OCI-LY3 (cell line): ENCODE data around the gene PDYN.

ENCODE experiments used
- H2AFZ ChIP-seq: fragments of 200-600, 300-600 bp; shearing (Covaris generic); 2 replicates; pipeline ENCODE4 v1.6.0; 2014; ENCODE audit warnings: antibody characterized with exemption, low read depth, low read length
- H3K27ac ChIP-seq: fragments of 200-600, 300-600 bp; sonication (generic); 2 replicates; pipeline ENCODE4 v1.5.1; 2014; ENCODE audit warnings: mild to moderate bottlenecking, low read length, moderate library complexity, mixed read lengths
- H3K27me3 ChIP-seq: fragments of 200-600, 300-600 bp; sonication (generic); 2 replicates; pipeline ENCODE4 v1.6.1; 2014; ENCODE audit warnings: low read depth, low read length, mixed read lengths
- H3K36me3 ChIP-seq: fragments of 200-600, 300-600 bp; sonication (generic); replicated peaks from 2 replicates; pipeline ENCODE3; 2014; ENCODE audit warnings: low read depth, low read length, mixed read lengths
- H3K4me1 ChIP-seq: fragments of 300-600, 200-600 bp; sonication (generic); 2 replicates; pipeline ENCODE4 v1.6.1; 2014; ENCODE audit warnings: low read length, mixed read lengths
- H3K4me2 ChIP-seq: fragments of 200-600, 300-600 bp; sonication (generic); 2 replicates; pipeline ENCODE4 v1.6.1; 2014; ENCODE audit warnings: low read length, mixed read lengths
- H3K4me3 ChIP-seq: fragments of 300-600, 200-600 bp; sonication (generic); 2 replicates; pipeline ENCODE4 v1.5.1; 2014; ENCODE audit warnings: antibody characterized with exemption, mild to moderate bottlenecking, low read length, moderate library complexity
- H3K79me2 ChIP-seq: fragments of 300-600, 200-600 bp; shearing (Covaris generic); 2 replicates; pipeline ENCODE4 v1.6.1; 2014; ENCODE audit warnings: mild to moderate bottlenecking, low read length, mixed read lengths
- H3K9ac ChIP-seq: fragments of 300-600, 200-600 bp; shearing (Covaris generic); 2 replicates; pipeline ENCODE4 v1.6.0; 2014; ENCODE audit warnings: mild to moderate bottlenecking, low read length, moderate library complexity
- H3K9me3 ChIP-seq: fragments of 200-600, 300-600 bp; shearing (Covaris generic); 2 replicates; pipeline ENCODE4 v1.6.1; 2014; ENCODE audit warnings: low read length, mixed read lengths; ENCODE audit not compliant: insufficient read depth
- H4K20me1 ChIP-seq: fragments of 200-600, 300-600 bp; sonication (generic); 2 replicates; pipeline ENCODE4 v1.6.1; 2016; ENCODE audit warnings: low read length, mixed read lengths; ENCODE audit not compliant: insufficient read depth
- EZH2phosphoT487 ChIP-seq: fragments of 200-600 bp; shearing (Covaris generic); IDR thresholded peaks from 2 replicates; pipeline ENCODE4 v1.6.1; 2018; ENCODE audit warnings: antibody characterized with exemption, mixed run types, low read depth
- TF ChIP-seq, protein P1 (sequence below): fragments of 200-600, 300-600 bp; sonication (generic); IDR thresholded peaks from 2 replicates; pipeline ENCODE4 v1.5.1; 2014; ENCODE audit warnings: antibody characterized with exemption, low read length, low read depth

Gene PDYN

DNA sequence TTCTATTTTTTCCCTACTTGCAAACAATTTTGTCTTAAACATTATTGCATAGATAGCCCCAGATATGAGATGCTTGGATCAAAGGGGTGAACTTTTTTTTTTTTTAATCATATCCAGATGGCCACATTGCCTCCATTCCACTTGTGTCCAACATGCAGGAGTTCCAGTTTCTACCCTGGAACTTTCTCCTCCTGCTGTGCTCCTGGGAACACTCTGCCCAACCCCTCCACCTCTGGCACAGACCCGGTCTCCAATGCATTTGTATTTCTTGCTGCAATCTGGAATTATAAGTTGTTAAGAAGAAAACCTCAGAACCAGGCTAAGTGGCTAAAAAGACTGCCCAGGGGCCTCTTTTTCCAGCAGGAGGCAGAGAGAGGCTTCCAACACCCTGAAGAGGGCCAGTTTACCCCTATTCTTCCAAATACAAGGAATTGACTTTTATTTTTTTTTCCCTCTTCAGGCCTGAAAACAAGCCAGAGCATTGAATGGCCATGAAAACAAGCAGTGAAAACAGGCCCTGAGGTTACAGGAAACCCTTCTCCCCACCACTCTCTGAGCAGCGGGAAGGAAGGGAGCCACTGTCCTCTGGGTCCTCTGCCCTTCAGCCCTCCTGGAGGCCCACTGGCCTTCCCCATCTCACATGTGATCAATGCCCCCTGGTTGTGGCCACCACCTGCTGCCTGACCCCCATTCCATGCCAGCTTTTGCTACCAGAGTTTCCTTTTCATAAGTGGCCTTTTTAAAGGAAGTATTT, 44.3 kb downstream of the PDYN start:
- H3K9me3 ChIP-seq, result no peaks in the 10 kb centered on the region
- TF ChIP-seq, protein P1, sequence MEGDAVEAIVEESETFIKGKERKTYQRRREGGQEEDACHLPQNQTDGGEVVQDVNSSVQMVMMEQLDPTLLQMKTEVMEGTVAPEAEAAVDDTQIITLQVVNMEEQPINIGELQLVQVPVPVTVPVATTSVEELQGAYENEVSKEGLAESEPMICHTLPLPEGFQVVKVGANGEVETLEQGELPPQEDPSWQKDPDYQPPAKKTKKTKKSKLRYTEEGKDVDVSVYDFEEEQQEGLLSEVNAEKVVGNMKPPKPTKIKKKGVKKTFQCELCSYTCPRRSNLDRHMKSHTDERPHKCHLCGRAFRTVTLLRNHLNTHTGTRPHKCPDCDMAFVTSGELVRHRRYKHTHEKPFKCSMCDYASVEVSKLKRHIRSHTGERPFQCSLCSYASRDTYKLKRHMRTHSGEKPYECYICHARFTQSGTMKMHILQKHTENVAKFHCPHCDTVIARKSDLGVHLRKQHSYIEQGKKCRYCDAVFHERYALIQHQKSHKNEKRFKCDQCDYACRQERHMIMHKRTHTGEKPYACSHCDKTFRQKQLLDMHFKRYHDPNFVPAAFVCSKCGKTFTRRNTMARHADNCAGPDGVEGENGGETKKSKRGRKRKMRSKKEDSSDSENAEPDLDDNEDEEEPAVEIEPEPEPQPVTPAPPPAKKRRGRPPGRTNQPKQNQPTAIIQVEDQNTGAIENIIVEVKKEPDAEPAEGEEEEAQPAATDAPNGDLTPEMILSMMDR, result no peak
- no peak for TF ChIP-seq EZH2phosphoT487
- H3K4me1 ChIP-seq, result peaks cover 15% of the 10 kb centered on the region
- H3K79me2 ChIP-seq, result no peaks in the 10 kb centered on the region
- no peaks in the 10 kb centered on the region for H3K36me3 ChIP-seq
- no peak overlapping the region for H3K9ac ChIP-seq
- peaks cover 10% of the 10 kb centered on the region; the same call in 1 of the 2 replicates for H3K27me3 ChIP-seq
- no peak overlapping the region for H3K4me2 ChIP-seq
- 0 out of 2 replicates have a peak overlapping the region, but pooled peaks have one; percentile 15 for H2AFZ ChIP-seq
- no peak overlapping the region for H3K4me3 ChIP-seq
- H3K27ac ChIP-seq, result no peak overlapping the region
- H4K20me1 ChIP-seq, result no peaks in the 10 kb centered on the region

DNA sequence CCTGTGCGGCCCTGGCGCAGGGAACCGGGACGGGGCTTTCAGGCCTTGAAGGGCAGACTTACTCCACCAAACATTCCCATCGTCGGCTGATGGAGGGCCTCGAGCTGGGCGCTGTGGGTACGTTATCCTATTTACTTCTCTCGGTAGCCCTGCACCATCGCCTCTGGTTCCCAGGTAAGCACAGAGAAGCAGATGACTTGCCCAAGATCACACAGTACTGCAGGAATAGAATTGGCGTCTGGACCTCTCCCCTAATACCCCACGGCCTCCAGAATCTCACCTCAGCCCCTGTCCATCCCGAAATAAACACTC, 46.4 kb downstream of the PDYN start:
- Histone ChIP-seq H3K36me3 (no peaks in the 10 kb centered on the region), H3K9ac (no peak overlapping the region), H3K4me2 (no peak overlapping the region), H3K4me3 (no peak overlapping the region), H3K4me1 (no peaks in the 10 kb centered on the region), H3K9me3 (no peaks in the 10 kb centered on the region), H3K27me3 (peaks cover 22% of the 10 kb centered on the region; the same call in 1 of the 2 replicates), H4K20me1 (no peaks in the 10 kb centered on the region), H3K79me2 (no peaks in the 10 kb centered on the region), H2AFZ (no peak overlapping the region), H3K27ac (no peak overlapping the region)
- TF ChIP-seq, protein P1, result no peak
- no peak for TF ChIP-seq EZH2phosphoT487

DNA sequence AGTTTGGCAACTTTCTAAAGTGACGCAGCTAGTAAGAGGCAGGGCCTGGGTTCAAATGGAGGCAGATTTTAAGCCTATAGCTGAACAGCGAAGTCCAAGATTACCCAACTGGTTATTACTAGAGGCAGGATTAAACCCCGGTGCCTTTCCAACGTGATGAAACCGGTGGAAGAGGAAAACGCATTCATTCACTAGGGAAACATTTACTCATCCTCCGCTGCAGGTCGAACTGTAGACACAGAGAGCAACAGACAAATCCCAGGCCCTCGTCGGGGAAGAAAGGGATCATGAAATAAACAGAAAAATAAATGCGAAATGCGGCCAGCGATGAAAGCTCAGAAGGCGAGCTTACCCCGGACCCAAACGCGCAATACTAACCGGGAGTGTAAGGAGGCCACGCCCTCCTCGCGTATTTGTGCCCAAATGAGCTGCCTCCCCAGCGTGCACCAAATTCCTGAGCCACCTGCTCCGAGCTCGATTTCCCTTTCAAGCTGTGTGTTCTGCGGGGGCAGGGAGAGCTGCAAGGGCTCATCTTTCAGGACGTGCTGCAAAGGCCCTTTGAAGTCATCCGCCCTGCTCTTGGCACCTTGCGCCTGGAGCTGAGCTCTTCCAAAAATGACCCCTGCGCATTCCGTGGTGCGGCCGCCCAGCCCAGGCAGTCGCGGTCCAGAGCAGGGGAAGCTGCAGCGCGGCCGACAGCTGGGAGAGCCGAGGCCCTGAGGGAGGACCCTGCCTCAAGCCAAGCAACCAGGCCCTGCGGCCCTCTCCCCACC, 46.9 kb downstream of the PDYN start:
- no peaks in the 10 kb centered on the region for H3K79me2 ChIP-seq
- H3K9me3 ChIP-seq, result no peaks in the 10 kb centered on the region
- no peaks in the 10 kb centered on the region for H3K4me1 ChIP-seq
- peaks cover 22% of the 10 kb centered on the region; the same call in 1 of the 2 replicates for H3K27me3 ChIP-seq
- H3K4me2 ChIP-seq, result no peak overlapping the region
- H2AFZ ChIP-seq, result no peak overlapping the region
- no peak overlapping the region for H3K27ac ChIP-seq
- no peak overlapping the region for H3K4me3 ChIP-seq
- TF ChIP-seq, protein P1, result no peak
- no peak for TF ChIP-seq EZH2phosphoT487
- H3K36me3 ChIP-seq, result no peaks in the 10 kb centered on the region
- no peak overlapping the region for H3K9ac ChIP-seq
- no peaks in the 10 kb centered on the region for H4K20me1 ChIP-seq

DNA sequence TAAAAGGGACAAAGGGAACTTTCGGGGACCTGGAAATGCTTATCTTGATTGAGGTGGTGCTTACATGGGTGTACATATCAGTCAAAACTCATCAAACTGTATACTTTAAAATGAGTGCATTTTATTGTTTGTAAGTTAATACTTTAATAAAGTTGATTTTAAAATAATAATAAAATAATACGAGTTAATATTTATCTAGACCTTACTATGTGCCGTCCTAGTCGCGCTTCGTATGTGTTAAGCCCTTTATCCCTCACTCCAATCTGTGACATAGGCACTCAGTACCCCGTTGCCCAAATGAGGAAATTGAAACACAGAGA, 47.5 kb downstream of the PDYN start:
- no peak overlapping the region for H3K9ac ChIP-seq
- no peaks in the 10 kb centered on the region for H3K36me3 ChIP-seq
- no peak overlapping the region for H3K27ac ChIP-seq
- H3K79me2 ChIP-seq, result no peaks in the 10 kb centered on the region
- no peaks in the 10 kb centered on the region for H3K9me3 ChIP-seq
- peaks cover 22% of the 10 kb centered on the region; the same call in 1 of the 2 replicates for H3K27me3 ChIP-seq
- H2AFZ ChIP-seq, result no peak overlapping the region
- no peaks in the 10 kb centered on the region for H3K4me1 ChIP-seq
- TF ChIP-seq, protein P1, result no peak
- TF ChIP-seq EZH2phosphoT487, result no peak
- H4K20me1 ChIP-seq, result no peaks in the 10 kb centered on the region
- H3K4me2 ChIP-seq, result no peak overlapping the region
- H3K4me3 ChIP-seq, result no peak overlapping the region
